Measurements from ENCODE around the gene NAALADL1.
"Not testable (repeated sequence)": the region's sequence is repeated elsewhere in the genome, so short reads cannot be mapped to it uniquely, and the experiment has no call there.

The NAALADL1 gene

GRCh38 chr11:65047581-65048422 is 10.6 kb downstream of the NAALADL1 start:
- no peak for DNase-seq

- no peak for DNase-seq
These were observed 12.6 kb downstream of the NAALADL1 start for GRCh38 chr11:65045728-65046127.

- no peak for DNase-seq
These were observed 13.3 kb downstream of the NAALADL1 start for GRCh38 chr11:65045061-65045460.

- DNase-seq = no peak
These were observed 14.4 kb downstream of the NAALADL1 start for GRCh38 chr11:65043881-65044501.

- DNase-seq = no peak
These were observed 15.5 kb downstream of the NAALADL1 start for GRCh38 chr11:65042891-65043290.

- peak; percentile 84 for DNase-seq
These were observed 17.3 kb downstream of the NAALADL1 start, which contains the start of gene SAC3D1 for GRCh38 chr11:65040847-65041622. TSS of gene SAC3D1 (plus strand) at chr11:65041210. CDS start at chr11:65041293, 83 bp downstream.

GRCh38 chr11:65040520-65040846 is 17.9 kb downstream of the NAALADL1 start:
- no peak for DNase-seq

GRCh38 chr11:65036931-65037330 is 21.4 kb downstream of the NAALADL1 start:
- no peak for DNase-seq

GRCh38 chr11:65035579-65035978 is 22.8 kb downstream of the NAALADL1 start:
- DNase-seq = no peak

GRCh38 chr11:65034423-65034822 is 23.9 kb downstream of the NAALADL1 start:
- DNase-seq = no peak

- no peak for DNase-seq
These were observed 26.1 kb downstream of the NAALADL1 start for GRCh38 chr11:65032216-65032615.

- DNase-seq = peak; percentile 91
These were observed 30.9 kb downstream of the NAALADL1 start, which contains the start of gene SNX15 for GRCh38 chr11:65027213-65028067. TSS of gene SNX15 (plus strand) at chr11:65027439. CDS start at chr11:65027538, 99 bp downstream.

GRCh38 chr11:65026810-65027209 is 31.5 kb downstream of the NAALADL1 start:
- no peak for DNase-seq

GRCh38 chr11:65023502-65023901 is 34.9 kb downstream of the NAALADL1 start:
- DNase-seq = not testable (repeated sequence)

- DNase-seq = no peak
These were observed 36.8 kb downstream of the NAALADL1 start for GRCh38 chr11:65021509-65021908.

GRCh38 chr11:65021003-65021402 is 37.4 kb downstream of the NAALADL1 start:
- DNase-seq = no peak

- no peak for DNase-seq
These were observed 38.5 kb downstream of the NAALADL1 start for GRCh38 chr11:65019824-65020223.

- DNase-seq = no peak
These were observed 40.4 kb downstream of the NAALADL1 start for GRCh38 chr11:65017937-65018336.

- DNase-seq = no peak
These were observed 41.6 kb downstream of the NAALADL1 start for GRCh38 chr11:65016705-65017104.

GRCh38 chr11:65014726-65015227 is 43.6 kb downstream of the NAALADL1 start:
- no peak for DNase-seq

- DNase-seq = peak; percentile 64
These were observed 44.2 kb downstream of the NAALADL1 start, which contains the start of gene ARL2 for GRCh38 chr11:65013888-65014725. TSS of gene ARL2 (plus strand) at chr11:65014160. CDS start at chr11:65014208, 48 bp downstream.
